Measurements from ENCODE around the gene MYH14. TPM values are rescaled to one million over a fixed set of nuclear protein-coding genes. Genes with fewer than 3 reads are reported as not detected.

MYH14 gene
- total and polyA plus RNA-seq, 9 of the 15 experiments (the other 6 are each of a cell fraction or from before 2014, with no cell fraction given), result 0.04 to 0.86 (median 0.19) TPM; not detected in 2

GRCh38 chr19:50202386-50202785 lies 1.0 kb upstream of the MYH14 start:
- Histone ChIP-seq H3K4me3 (no peak overlapping the region), H3K27ac (ENCODE audit: extremely low read depth, low read depth, low read length) (no peak overlapping the region), H3K9me1 (ENCODE audit: control insufficient read depth, insufficient read depth, low read length) (no peaks in the 10 kb centered on the region), H4K20me1 (replicated peaks; ENCODE audit: control insufficient read depth, insufficient read depth, low read length) (no peaks in the 10 kb centered on the region; the same call in 1 of the 2 replicates), H2AFZ (ENCODE audit: low read depth, low read length) (no peak overlapping the region), H3K79me2 (ENCODE audit: control insufficient read depth, insufficient read depth, low read length) (no peaks in the 10 kb centered on the region), H3K4me2 (ENCODE audit: insufficient read depth, low read length) (no peak overlapping the region), H3K27me3 (ENCODE audit: control insufficient read depth in 2 of 2, insufficient read depth in 2 of 2, low read length in 2 of 2) (peaks cover 0 to 4% of the 10 kb centered on the region in 2 experiments; a peak in 1 of 5 replicates), H3K9me3 (replicated peaks; ENCODE audit: control insufficient read depth, insufficient read depth, low read depth, low read length) (no peaks in the 10 kb centered on the region), H3K9ac (ENCODE audit: insufficient read depth in 1 of 2, low read depth in 2 of 2, low read length in 2 of 2) (no peak overlapping the region), H3K4me1 (replicated peaks in 1 of 2; ENCODE audit: control insufficient read depth in 2 of 2, insufficient read depth in 2 of 2, low read length in 2 of 2) (peaks cover 0 to 18% of the 10 kb centered on the region in 2 experiments; a peak in 2 of 5 replicates), H3K36me3 (ENCODE audit: control insufficient read depth, insufficient read depth, low read length) (no peaks in the 10 kb centered on the region)
- FAIRE-seq, result no peak
- WGBS (ENCODE audit: insufficient coverage, low coverage, missing lambda C conversion rate), result 16% methylated on average over 3 of the region's 3 CpGs
- TF ChIP-seq POLR2AphosphoS2 (IDR thresholded peaks at IDR 0.05; ENCODE audit: low read length), result no peak
- BruUV-seq (replicated peaks), result no TSS peak
- no peak for ATAC-seq
- in situ Hi-C loops (cut with MboI), result no loop called here
- DNase-seq (ENCODE audit: extremely low read depth in 1 of 4, low spot score in 3 of 4), result no peak
- intact Hi-C loops (cut with micrococcal nuclease), result no loop called here
- POLR2A ChIA-PET, result interaction anchor here (1.6 kb wide), 1 partner anchor 11 kb away, joined by 6 read pairs; no protein-coding TSS in a partner anchor
- CTCF ChIA-PET (ENCODE audit: low intra/inter-chr PET ratio), result no interaction called here

GRCh38 chr19:50202962-50203280 lies 501 bp upstream of the MYH14 start:
- TF ChIP-seq FUS (optimal IDR thresholded peaks at IDR 0.05; ENCODE audit: low read depth, low read length) (no peak), MEF2A (IDR thresholded peaks at IDR 0.05; ENCODE audit: control insufficient read depth, low read depth, low read length) (no peak), ATF3 (IDR thresholded peaks at IDR 0.05) (no peak), ATF3 (CRISPR knock-in tag; conservative IDR thresholded peaks at IDR 0.05) (no peak), ZFX (CRISPR knock-in tag; IDR thresholded peaks at IDR 0.05) (0 out of 2 replicates have a peak, but pooled peaks have one; percentile 1), ZNF76 (CRISPR knock-in tag; IDR thresholded peaks at IDR 0.05; ENCODE audit: borderline replicate concordance) (no peak), ATF6 (CRISPR knock-in tag; IDR thresholded peaks at IDR 0.05) (no peak), FOXA1 (IDR thresholded peaks at IDR 0.05; ENCODE audit: borderline replicate concordance) (no peak)
- Histone ChIP-seq H2AFZ (ENCODE audit: low read depth, low read length) (no peak overlapping the region), H3K36me3 (ENCODE audit: control insufficient read depth, insufficient read depth, low read length) (no peaks in the 10 kb centered on the region), H3K4me3 (no peak overlapping the region), H3K27ac (ENCODE audit: extremely low read depth, low read depth, low read length) (no peak overlapping the region), H3K27me3 (ENCODE audit: control insufficient read depth in 2 of 2, insufficient read depth in 2 of 2, low read length in 2 of 2) (0 out of 5 replicates have a peak, but pooled peaks cover 0 to 4% of the 10 kb centered on the region in 2 experiments), H3K9ac (ENCODE audit: insufficient read depth in 1 of 2, low read depth in 2 of 2, low read length in 2 of 2) (no peak overlapping the region), H3K4me1 (replicated peaks in 1 of 2; ENCODE audit: control insufficient read depth in 2 of 2, insufficient read depth in 2 of 2, low read length in 2 of 2) (peaks cover 0 to 18% of the 10 kb centered on the region in 2 experiments; a peak in 2 of 5 replicates), H4K20me1 (replicated peaks; ENCODE audit: control insufficient read depth, insufficient read depth, low read length) (no peaks in the 10 kb centered on the region; the same call in 1 of the 2 replicates), H3K9me3 (replicated peaks; ENCODE audit: control insufficient read depth, insufficient read depth, low read depth, low read length) (no peaks in the 10 kb centered on the region), H3K9me1 (ENCODE audit: control insufficient read depth, insufficient read depth, low read length) (no peaks in the 10 kb centered on the region), H3K4me2 (ENCODE audit: insufficient read depth, low read length) (no peak overlapping the region), H3K79me2 (ENCODE audit: control insufficient read depth, insufficient read depth, low read length) (no peaks in the 10 kb centered on the region)
- WGBS (ENCODE audit: insufficient coverage, low coverage, missing lambda C conversion rate), result 60% methylated on average over 13 of the region's 18 CpGs
- ATAC-seq (no peak), FAIRE-seq (no peak), DNase-seq (ENCODE audit: extremely low read depth in 1 of 4, low spot score in 3 of 4) (no peak)
- intact Hi-C loops (cut with micrococcal nuclease) (no loop called here), in situ Hi-C loops (cut with MboI) (no loop called here)
- no TSS peak for BruUV-seq (replicated peaks)
- ChIA-PET CTCF (ENCODE audit: low intra/inter-chr PET ratio) (no interaction called here), POLR2A (interaction anchor here (1.6 kb wide), 1 partner anchor 11 kb away, joined by 6 read pairs; no protein-coding TSS in a partner anchor)

Data from K562 (cell line).